Peyer's patch (tissue), 4 donors: ENCODE data around the gene TRIM54.

Experiments used
- CTCF ChIP-seq, 6 experiments: fragments of 450-650 bp in 4 of 6; fragments of 200-600 bp in 2 of 6; sonication (generic) in 1 of 6; IDR thresholded peaks; one replicate each; pipeline ENCODE4 v1.5.1; 2017 to 2019; ENCODE audit warnings: antibody characterized with exemption in 6 of 6, mild to moderate bottlenecking in 3 of 6, moderate library complexity in 1 of 6
- POLR2A ChIP-seq, 2 donors: fragments of 450-650 bp; IDR thresholded peaks; one replicate each; pipeline ENCODE4 v1.5.1; 2017; ENCODE audit warnings: antibody characterized with exemption in 2 of 2, mild to moderate bottlenecking in 2 of 2, moderate library complexity in 2 of 2

GRCh38 chr2:27250652-27251379 is 31.4 kb upstream of the TRIM54 start:
- TF ChIP-seq CTCF (IDR thresholded peaks at IDR 0.05) (no peak), POLR2A (IDR thresholded peaks at IDR 0.05) (no peak)
